Stimulated activated CD8-positive, alpha-beta memory T cell treated with anti-CD3 and anti-CD28 coated beads, Interleukin-12 subunit alpha, Interleukin-12 subunit beta, amount 100 ng/mL, for 4 hours (primary cell): ENCODE results near the gene SECISBP2.
"Not testable (repeated sequence)": the region's sequence is repeated elsewhere in the genome, so short reads cannot be mapped to it uniquely, and the experiment has no call there.

Experiments used
- DNase-seq: peaks from one replicate; pipeline ENCODE4 v3.0.0-alpha.2; 2020; ENCODE audit warnings: low read depth

SECISBP2 gene

GRCh38 chr9:89364666-89365531, 46.6 kb downstream of the SECISBP2 start:
- DNase-seq = no peak

GRCh38 chr9:89365532-89365912, 47.2 kb downstream of the SECISBP2 start:
- DNase-seq = no peak

GRCh38 chr9:89366711-89367110, 48.4 kb downstream of the SECISBP2 start:
- DNase-seq = no peak

- no peak for DNase-seq
These were observed 49.0 kb downstream of the SECISBP2 start for GRCh38 chr9:89367281-89367680.

DNA sequence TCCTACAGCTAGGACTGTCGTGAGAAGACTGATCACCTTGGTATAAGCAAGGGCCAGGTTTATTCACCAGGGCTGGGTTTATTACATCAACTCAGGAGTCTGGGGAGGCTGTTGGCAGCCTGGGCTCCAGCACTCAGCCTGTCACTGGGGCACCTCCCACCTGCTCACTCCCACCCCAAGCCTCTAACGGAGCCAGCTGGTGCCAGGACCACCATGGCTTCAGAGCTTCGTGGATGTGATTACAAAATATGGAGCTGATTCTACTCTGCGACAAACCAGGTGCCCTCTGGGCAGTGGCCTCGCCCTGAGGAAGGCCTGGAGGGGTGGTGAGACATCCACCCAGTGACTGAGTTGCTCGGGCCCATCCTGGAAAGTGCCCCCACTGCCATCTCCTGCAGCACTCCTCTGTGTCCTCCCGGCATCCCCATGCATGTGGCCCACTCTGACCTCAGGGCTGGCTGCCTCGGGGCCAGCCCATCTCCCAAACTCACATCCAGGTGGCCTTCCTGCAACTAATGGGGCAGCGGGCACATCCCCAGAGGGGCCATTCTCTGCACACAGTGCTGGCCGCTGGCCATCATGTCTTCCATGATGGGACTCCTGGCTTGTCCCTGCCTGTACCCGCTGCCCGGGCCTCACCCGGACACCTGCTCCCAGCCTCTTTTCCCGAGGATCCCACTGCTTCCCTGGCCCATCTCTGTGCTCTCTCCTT, 49.6 kb downstream of the SECISBP2 start:
- DNase-seq = no peak

GRCh38 chr9:89368550-89368949, 50.2 kb downstream of the SECISBP2 start:
- no peak for DNase-seq

- no peak for DNase-seq
These were observed 50.7 kb downstream of the SECISBP2 start for GRCh38 chr9:89368978-89369377.

DNA sequence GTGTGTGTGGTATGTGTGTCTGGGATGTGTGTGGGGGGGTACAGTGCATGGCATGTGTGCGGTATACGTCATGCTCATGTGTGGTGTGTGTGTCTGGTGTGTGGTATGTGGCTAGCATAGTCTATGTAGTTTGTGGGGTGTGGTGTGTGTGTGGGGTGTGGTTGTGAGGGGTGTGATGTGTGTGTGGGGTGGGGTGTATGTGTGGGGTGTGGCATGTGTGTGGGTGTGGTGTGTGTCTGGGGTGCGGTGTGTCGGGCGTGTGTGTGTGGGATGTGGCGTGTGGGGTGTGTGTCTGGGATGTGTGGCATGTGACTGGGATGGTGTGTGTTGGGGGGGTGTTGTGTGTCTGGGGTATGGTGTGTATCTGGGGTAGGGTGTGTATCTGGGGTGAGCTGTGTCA, 52.3 kb downstream of the SECISBP2 start:
- no peak for DNase-seq

- not testable (repeated sequence) for DNase-seq
These were observed 53.5 kb downstream of the SECISBP2 start for GRCh38 chr9:89371791-89372190.

- no peak for DNase-seq
These were observed 54.0 kb downstream of the SECISBP2 start for GRCh38 chr9:89372230-89372816.

- DNase-seq = no peak
These were observed 54.7 kb downstream of the SECISBP2 start for GRCh38 chr9:89372979-89373378.

- DNase-seq = no peak
These were observed 55.9 kb downstream of the SECISBP2 start for GRCh38 chr9:89374176-89374575.

DNA sequence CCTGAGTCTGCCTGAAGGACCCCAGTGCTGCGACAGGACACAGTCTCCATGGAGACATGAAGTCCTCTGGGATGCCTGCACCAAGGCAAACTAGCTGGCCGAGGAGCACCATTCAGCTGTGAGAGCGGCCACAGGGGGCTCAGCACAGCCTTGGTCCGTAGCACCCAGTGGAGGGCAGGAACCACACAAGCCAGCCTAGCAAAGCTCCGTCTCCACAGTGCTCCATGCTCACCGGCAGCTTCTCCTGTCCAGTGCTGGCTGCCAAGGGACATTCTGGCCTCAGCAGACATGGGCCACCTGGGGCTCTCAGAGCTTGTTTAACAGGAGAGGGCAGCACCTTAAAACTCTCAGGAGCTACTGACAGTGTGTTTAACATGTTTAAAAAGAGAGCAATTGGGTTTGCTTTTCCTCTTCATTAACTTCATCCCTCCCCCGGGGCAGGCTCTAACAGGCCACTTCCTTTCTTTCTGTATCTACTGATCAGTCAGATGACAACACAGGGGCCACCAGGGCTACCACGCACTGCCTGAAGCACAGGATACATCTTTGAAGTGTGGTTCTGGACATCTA, 57.0 kb downstream of the SECISBP2 start:
- no peak for DNase-seq

DNA sequence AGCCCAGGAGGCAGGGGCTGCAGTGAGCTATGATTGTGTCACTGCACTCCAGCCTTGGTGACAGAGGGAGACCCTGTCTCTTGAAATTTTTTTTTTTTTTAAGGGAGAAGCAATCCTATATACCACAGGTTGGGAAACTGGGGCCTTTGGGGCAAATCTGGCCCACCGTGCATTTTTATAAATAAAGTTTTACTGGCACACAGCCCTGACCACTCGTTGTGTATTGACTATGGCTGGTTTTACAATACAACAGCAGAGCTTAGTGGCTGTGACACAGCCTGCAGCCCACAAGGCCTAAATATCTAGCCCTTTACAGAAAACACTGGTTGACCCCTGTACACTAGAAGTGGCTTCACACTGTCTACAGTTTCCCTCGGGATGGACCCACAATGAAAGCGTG, 58.0 kb downstream of the SECISBP2 start:
- no peak for DNase-seq

DNA sequence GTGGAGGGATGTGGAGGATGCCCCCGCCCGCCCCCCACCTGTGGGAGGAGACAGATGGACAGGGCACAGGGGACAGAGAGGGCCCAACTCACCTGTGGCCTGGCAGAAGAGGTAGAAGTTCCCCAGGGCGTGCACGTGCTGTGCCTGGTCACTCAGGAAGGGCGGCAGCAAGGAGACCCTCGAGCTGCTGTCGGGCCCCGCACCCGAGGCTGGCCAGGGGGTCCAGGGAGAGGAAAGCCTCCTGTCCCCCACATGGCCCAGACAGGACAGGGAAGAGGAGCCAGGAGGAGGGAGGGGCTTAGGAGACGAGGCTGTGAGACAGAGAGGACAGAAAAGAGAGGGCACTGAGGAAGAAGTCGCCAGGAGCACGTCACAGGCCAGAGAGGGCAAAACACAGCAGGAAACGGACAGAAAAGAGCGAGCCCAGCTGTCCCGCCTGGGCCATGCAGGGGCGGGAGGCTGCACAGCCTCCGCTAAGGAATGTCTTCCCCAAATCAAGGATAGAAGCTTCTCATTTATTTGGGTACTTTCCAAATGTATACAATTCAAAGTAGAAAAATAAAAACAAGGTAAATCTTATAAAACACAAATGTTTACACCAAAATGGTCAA, 58.5 kb downstream of the SECISBP2 start:
- no peak for DNase-seq

- no peak for DNase-seq
These were observed 59.1 kb downstream of the SECISBP2 start for GRCh38 chr9:89377411-89377810.

DNA sequence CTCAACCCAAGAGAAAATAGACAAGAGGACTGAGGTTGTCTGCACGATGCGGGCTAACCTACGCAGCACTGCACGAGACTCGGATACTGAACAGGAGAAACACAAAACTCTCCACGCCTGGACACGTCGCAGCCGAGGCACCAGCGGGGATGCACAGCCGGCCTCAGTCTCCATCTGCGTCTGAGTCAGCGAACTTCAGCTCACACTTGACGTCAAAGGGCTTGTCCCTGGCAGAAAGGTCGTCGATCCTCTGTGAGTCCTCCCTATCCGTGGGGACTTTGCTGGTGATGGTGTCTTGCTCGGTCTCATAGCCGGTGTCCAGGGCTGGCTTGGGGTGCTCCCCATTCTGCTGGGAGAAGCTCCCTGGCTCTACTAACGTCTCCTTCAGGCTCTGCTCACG, 60.2 kb downstream of the SECISBP2 start:
- DNase-seq = no peak

- no peak for DNase-seq
These were observed 60.7 kb downstream of the SECISBP2 start for GRCh38 chr9:89379031-89379430.

DNA sequence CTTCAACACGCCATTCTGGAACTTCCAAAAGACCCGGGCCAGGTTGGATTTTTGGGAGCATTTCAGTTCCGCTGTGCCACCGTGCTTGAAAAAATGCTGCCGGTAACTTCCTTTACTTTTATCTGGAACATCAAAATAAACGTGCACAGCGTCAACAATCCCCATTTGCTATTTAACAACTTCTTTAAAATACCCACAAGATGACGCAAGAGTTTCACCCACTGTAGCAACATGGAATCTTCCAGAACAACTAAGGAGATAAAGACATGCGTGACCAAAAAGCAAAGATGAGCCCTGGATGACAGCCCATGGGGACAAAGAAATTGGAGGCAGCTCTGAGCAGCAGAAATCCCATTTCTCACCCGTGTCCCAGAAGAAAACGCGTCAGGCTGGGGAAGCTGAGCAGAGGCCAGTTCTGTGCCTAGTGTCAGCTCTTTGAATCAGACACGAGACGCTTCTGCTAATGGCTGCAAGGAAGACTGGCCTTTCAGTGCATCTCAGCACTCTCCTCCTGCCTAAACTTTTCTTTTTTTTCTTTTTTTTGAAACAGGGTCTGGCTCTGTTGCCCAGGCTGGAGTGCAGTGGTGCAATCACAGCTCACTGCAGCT, 61.3 kb downstream of the SECISBP2 start:
- no peak for DNase-seq

GRCh38 chr9:89380437-89381307, 62.4 kb downstream of the SECISBP2 start:
- no peak for DNase-seq

- DNase-seq = no peak
These were observed 63.0 kb downstream of the SECISBP2 start for GRCh38 chr9:89381308-89381609.
